Liver (tissue), 9 donors: ENCODE data around the gene ADGRA3. TPM values are rescaled to one million over a fixed set of nuclear protein-coding genes. Genes with fewer than 3 reads are reported as not detected.

Experiments used
- DNase-seq: peaks from one replicate; pipeline ENCODE4 v3.0.0-alpha.2; 2017; ENCODE audit warnings: low spot score
- H3K27ac ChIP-seq, 2 donors: one replicate each; pipeline ENCODE4 v1.7.0; 2013; ENCODE audit warnings: inconsistent platforms in 2 of 2, low read length in 2 of 2, control low read depth in 1 of 2, low read depth in 1 of 2, mild to moderate bottlenecking in 1 of 2
- H3K27me3 ChIP-seq, 4 donors: one replicate each; pipeline versions ENCODE4 v1.6.1 to v1.7.0; 2013; ENCODE audit warnings: low read length in 3 of 4, inconsistent platforms in 1 of 4, mild to moderate bottlenecking in 1 of 4, moderate library complexity in 1 of 4; ENCODE audit not compliant: control insufficient read depth in 4 of 4, insufficient read depth in 4 of 4
- H3K36me3 ChIP-seq, 4 donors: one replicate each; pipeline versions ENCODE4 v1.6.1 to v1.7.0; 2013; ENCODE audit warnings: low read length in 3 of 4, mild to moderate bottlenecking in 3 of 4, low read depth in 1 of 4, moderate library complexity in 1 of 4; ENCODE audit not compliant: control insufficient read depth in 4 of 4, insufficient read depth in 3 of 4
- H3K4me1 ChIP-seq, 4 donors: one replicate each; pipeline versions ENCODE4 v1.6.1 to v1.7.0; 2013; ENCODE audit warnings: low read length in 3 of 4, mild to moderate bottlenecking in 3 of 4, moderate library complexity in 1 of 4; ENCODE audit not compliant: control insufficient read depth in 4 of 4, insufficient read depth in 4 of 4
- H3K4me3 ChIP-seq, 3 donors: one replicate each; pipeline versions ENCODE4 v1.6.1 to v1.7.0; 2013; ENCODE audit warnings: low read length in 3 of 3, control low read depth in 1 of 3, low read depth in 1 of 3, mild to moderate bottlenecking in 1 of 3
- H3K9ac ChIP-seq, 2 donors: one replicate each; pipeline ENCODE4 v1.7.0; 2013; ENCODE audit warnings: low read length in 2 of 2, mild to moderate bottlenecking in 2 of 2, moderate library complexity in 2 of 2, control low read depth in 1 of 2, low read depth in 1 of 2
- H3K9me3 ChIP-seq, 4 donors: one replicate each; pipeline versions ENCODE4 v1.6.1 to v1.7.0; 2013; ENCODE audit warnings: low read length in 3 of 4; ENCODE audit not compliant: control insufficient read depth in 4 of 4
- ATF3 ChIP-seq: IDR thresholded peaks from 2 replicates; pipeline ENCODE4 v1.6.1; 2016; ENCODE audit warnings: antibody characterized with exemption
- CTCF ChIP-seq: fragments of 150-350 bp; IDR thresholded peaks from 2 replicates; pipeline ENCODE4 v1.5.1; 2017; ENCODE audit warnings: improper control_type of control experiment, low read depth, low read length; ENCODE audit not compliant: missing input control
- EGR1 ChIP-seq, 2 donors: IDR thresholded peaks; 2 replicates each; pipeline ENCODE4 v1.6.1; 2016 to 2018; ENCODE audit warnings: antibody characterized with exemption in 2 of 2, low read depth in 2 of 2
- FOXA1 ChIP-seq: IDR thresholded peaks from 2 replicates; pipeline ENCODE4 v1.6.1; 2016; ENCODE audit warnings: antibody characterized with exemption
- GABPA ChIP-seq, 2 donors: IDR thresholded peaks in 1 of 2; conservative IDR thresholded peaks in 1 of 2; 2 replicates each; pipeline ENCODE4 v1.6.1; 2016; ENCODE audit warnings: antibody characterized with exemption in 2 of 2, mild to moderate bottlenecking in 1 of 2, moderate library complexity in 1 of 2
- HNF4A ChIP-seq, 2 donors: conservative IDR thresholded peaks; 2 replicates each; pipeline ENCODE4 v1.6.1; 2016; ENCODE audit warnings: antibody characterized with exemption in 2 of 2, mild to moderate bottlenecking in 2 of 2
- HNF4G ChIP-seq: IDR thresholded peaks from 2 replicates; pipeline ENCODE4 v1.6.1; 2016; ENCODE audit warnings: antibody characterized with exemption
- JUND ChIP-seq, 2 donors: IDR thresholded peaks; 2 replicates each; pipeline ENCODE4 v1.6.1; 2016; ENCODE audit warnings: antibody characterized with exemption in 2 of 2
- NR2F2 ChIP-seq: IDR thresholded peaks from 2 replicates; pipeline ENCODE4 v1.6.1; 2016; ENCODE audit warnings: antibody characterized with exemption
- RAD21 ChIP-seq, 2 donors: IDR thresholded peaks; 2 replicates each; pipeline ENCODE4 v1.6.1; 2016; ENCODE audit warnings: antibody characterized with exemption in 2 of 2, mild to moderate bottlenecking in 2 of 2
- REST ChIP-seq: IDR thresholded peaks from 2 replicates; pipeline ENCODE4 v1.6.1; 2016; ENCODE audit warnings: antibody characterized with exemption, mild to moderate bottlenecking
- RXRA ChIP-seq, 2 donors: IDR thresholded peaks; 2 replicates each; pipeline ENCODE4 v1.6.1; 2017 to 2018; ENCODE audit warnings: antibody characterized with exemption in 2 of 2, mild to moderate bottlenecking in 1 of 2
- SP1 ChIP-seq: IDR thresholded peaks from 2 replicates; pipeline ENCODE4 v1.6.1; 2018; ENCODE audit warnings: antibody characterized with exemption, mild to moderate bottlenecking
- TAF1 ChIP-seq: conservative IDR thresholded peaks from 2 replicates; pipeline ENCODE4 v1.6.1; 2016; ENCODE audit warnings: antibody characterized with exemption, mild to moderate bottlenecking
- YY1 ChIP-seq: IDR thresholded peaks from 2 replicates; pipeline ENCODE4 v1.6.1; 2016; ENCODE audit warnings: antibody characterized with exemption, mild to moderate bottlenecking
- ZBTB33 ChIP-seq: IDR thresholded peaks from 2 replicates; pipeline ENCODE4 v1.6.1; 2016; ENCODE audit warnings: antibody characterized with exemption
- WGBS: extraction: QIAGEN DNeasy Blood & Tissue Kit; methylation state at CpG from one replicate; pipeline ENCODE4 v1.1.7; 2013; 5-methylcytosine and 5-hydroxymethylcytosine counted together
- polyA plus RNA-seq, 2 donors: library from polyadenylated mRNA; stranded (reverse) in 1 of 2; unstranded in 1 of 2; fragments of 200-250 nt in 1 of 2; fragments of >200 nt in 1 of 2; fragmentation: Nextera tagmentation in 1 of 2; extraction: Ambion mirVana in 1 of 2; gene quantifications; one replicate each; pipeline versions ENCODE4 v1.2.1 to v1.2.3, GENCODE V29; 2013 to 2015
- total RNA-seq, 2 donors: library from RNA; depleted of rRNA; stranded (reverse); fragments of >200 nt; gene quantifications; one replicate each; pipeline ENCODE4 v1.2.3, GENCODE V29; 2014
- donor health status: healthy.
- donor health status: healthy.
- donor health status: healthy.
- donor health status: healthy.
- donor health status: healthy.

Gene ADGRA3
- total and polyA plus RNA-seq, 4 donors, result 15.2 to 239 (median 32.6) TPM

GRCh38 chr4:22439947-22440346 is 75.9 kb downstream of the ADGRA3 start:
- no peak for DNase-seq
- no peaks in the 10 kb centered on the region for H3K9me3 ChIP-seq
- no peak overlapping the region for H3K9ac ChIP-seq
- WGBS, result 61% methylated on average over 2 of the region's 2 CpGs
- H3K27me3 ChIP-seq, result no peaks in the 10 kb centered on the region
- no peak overlapping the region for H3K27ac ChIP-seq
- H3K4me3 ChIP-seq, result peak overlapping the region; percentile 31 to 83 (median 66)
- peaks cover 2 to 4% (median 2%) of the 10 kb centered on the region in 4 donors for H3K36me3 ChIP-seq
- peaks cover 0 to 34% (median 31%) of the 10 kb centered on the region in 4 donors for H3K4me1 ChIP-seq
- TF ChIP-seq JUND (IDR thresholded peaks at IDR 0.05), result no peak
- no peak for TF ChIP-seq ATF3
- TF ChIP-seq EGR1 (IDR thresholded peaks at IDR 0.05; ENCODE audit: low read depth in 2 of 2), result no peak
- TF ChIP-seq FOXA1, result no peak
- peak; percentile 55 to 69 for TF ChIP-seq HNF4A (conservative IDR thresholded peaks at IDR 0.05)
- no peak for TF ChIP-seq RAD21 (IDR thresholded peaks at IDR 0.05)
- peak; percentile 12 for TF ChIP-seq YY1
- TF ChIP-seq ZBTB33, result no peak
- TF ChIP-seq REST, result no peak
- no peak for TF ChIP-seq TAF1
- no peak for TF ChIP-seq CTCF
- TF ChIP-seq NR2F2, result no peak

GRCh38 chr4:22435652-22436051 is 80.2 kb downstream of the ADGRA3 start:
- 21% methylated on average over 2 of the region's 2 CpGs for WGBS
- H3K27ac ChIP-seq, result peak overlapping the region; percentile 51 to 60
- DNase-seq, result no peak
- H3K9ac ChIP-seq, result no peak overlapping the region
- H3K4me1 ChIP-seq, result peaks cover 0 to 34% (median 28%) of the 10 kb centered on the region in 4 donors
- peaks cover 4 to 13% (median 5%) of the 10 kb centered on the region in 4 donors for H3K36me3 ChIP-seq
- H3K9me3 ChIP-seq, result no peaks in the 10 kb centered on the region
- H3K27me3 ChIP-seq, result no peaks in the 10 kb centered on the region
- no peak overlapping the region for H3K4me3 ChIP-seq
- TF ChIP-seq ZBTB33 (peak; percentile 89), EGR1 (IDR thresholded peaks at IDR 0.05; ENCODE audit: low read depth in 2 of 2) (peak in 1 of 2 donors; percentile 54), YY1 (peak; percentile 84), HNF4G (peak; percentile 94), RXRA (IDR thresholded peaks at IDR 0.05) (peak; percentile 82 to 94), JUND (IDR thresholded peaks at IDR 0.05) (peak; percentile 78 to 91), FOXA1 (peak; percentile 70), RAD21 (IDR thresholded peaks at IDR 0.05) (peak; percentile 53 to 58), HNF4A (conservative IDR thresholded peaks at IDR 0.05) (peak; percentile 96 to 97), NR2F2 (no peak), GABPA (IDR thresholded peaks at IDR 0.05 in 1 of 2, conservative IDR thresholded peaks at IDR 0.05 in 1 of 2) (peak in 1 of 2 donors; percentile 25), CTCF (peak; percentile 2), SP1 (peak; percentile 77)
